Fibroblast of mammary gland (primary cell): ENCODE results near the gene LAMA5.

ENCODE experiments used
- DNase-seq: peaks from one replicate; pipeline ENCODE4 v3.0.0-alpha.2; 2010; ENCODE audit warnings: low read depth
- H3K4me3 ChIP-seq: 2 replicates; pipeline ENCODE4 v1.5.1; 2011; ENCODE audit warnings: low read depth, mild to moderate bottlenecking, low read length, moderate library complexity; ENCODE audit not compliant: control insufficient read depth
- TF ChIP-seq, protein P1 (sequence below): conservative IDR thresholded peaks from 2 replicates; pipeline ENCODE4 v1.5.1; 2011; ENCODE audit warnings: low read depth, low read length, inconsistent platforms; ENCODE audit not compliant: control insufficient read depth, insufficient read depth

The LAMA5 gene

DNA sequence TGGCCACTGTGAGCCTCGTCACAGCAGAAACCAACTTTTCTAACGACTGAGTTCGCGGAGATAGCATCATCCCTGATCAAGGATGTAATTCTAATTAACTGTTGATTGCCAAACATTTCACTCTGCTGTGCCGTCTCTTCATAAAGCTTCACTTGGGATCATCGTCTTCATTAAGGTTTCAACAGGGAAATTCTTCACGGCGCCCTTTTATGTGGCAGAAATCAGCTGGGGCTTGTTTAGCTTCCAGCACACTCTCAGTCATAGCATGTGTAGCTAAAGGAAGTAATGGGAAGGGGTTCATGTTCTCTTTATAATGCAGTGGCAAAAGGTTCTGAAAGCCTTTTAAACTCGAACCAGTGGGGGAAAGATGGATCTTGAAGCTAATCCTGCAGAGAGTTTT, 73.2 kb downstream of the LAMA5 start:
- DNase-seq = no peak
- TF ChIP-seq, protein P1, sequence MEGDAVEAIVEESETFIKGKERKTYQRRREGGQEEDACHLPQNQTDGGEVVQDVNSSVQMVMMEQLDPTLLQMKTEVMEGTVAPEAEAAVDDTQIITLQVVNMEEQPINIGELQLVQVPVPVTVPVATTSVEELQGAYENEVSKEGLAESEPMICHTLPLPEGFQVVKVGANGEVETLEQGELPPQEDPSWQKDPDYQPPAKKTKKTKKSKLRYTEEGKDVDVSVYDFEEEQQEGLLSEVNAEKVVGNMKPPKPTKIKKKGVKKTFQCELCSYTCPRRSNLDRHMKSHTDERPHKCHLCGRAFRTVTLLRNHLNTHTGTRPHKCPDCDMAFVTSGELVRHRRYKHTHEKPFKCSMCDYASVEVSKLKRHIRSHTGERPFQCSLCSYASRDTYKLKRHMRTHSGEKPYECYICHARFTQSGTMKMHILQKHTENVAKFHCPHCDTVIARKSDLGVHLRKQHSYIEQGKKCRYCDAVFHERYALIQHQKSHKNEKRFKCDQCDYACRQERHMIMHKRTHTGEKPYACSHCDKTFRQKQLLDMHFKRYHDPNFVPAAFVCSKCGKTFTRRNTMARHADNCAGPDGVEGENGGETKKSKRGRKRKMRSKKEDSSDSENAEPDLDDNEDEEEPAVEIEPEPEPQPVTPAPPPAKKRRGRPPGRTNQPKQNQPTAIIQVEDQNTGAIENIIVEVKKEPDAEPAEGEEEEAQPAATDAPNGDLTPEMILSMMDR = no peak
- no peak overlapping the region for H3K4me3 ChIP-seq

DNA sequence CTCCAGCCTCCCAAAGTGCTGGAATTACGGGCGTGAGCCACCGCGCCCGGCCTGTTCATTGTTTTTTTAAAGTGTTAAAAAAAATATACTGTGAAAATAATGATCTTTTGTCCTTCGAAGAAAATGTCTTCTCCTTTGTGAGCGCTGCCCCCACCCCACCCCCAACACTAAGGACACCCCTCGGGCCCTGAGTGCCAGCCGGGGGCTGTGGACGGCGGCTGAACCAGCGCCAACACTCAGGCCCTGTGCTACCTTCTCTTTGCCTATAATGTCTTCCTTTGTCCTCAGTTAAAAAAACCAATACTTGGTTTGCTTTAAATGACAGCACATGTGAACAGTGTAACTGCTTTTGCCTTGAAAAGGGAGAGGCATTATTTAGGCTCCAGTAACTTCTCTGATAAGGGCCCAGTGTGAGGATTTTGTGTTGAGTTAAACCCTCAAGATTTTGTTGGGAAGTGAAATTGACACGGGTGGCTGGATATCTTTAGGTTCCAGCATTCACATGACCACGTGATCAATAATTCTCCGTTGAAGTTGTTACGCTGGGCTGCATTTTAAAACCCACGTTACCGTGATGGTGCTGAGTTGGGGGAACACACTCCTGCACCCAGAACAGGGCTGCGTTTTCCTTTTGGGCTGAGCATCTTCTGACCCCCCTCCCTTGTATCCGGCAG, 73.9 kb downstream of the LAMA5 start:
- TF ChIP-seq, protein P1 = no peak
- DNase-seq = no peak
- no peak overlapping the region for H3K4me3 ChIP-seq

DNA sequence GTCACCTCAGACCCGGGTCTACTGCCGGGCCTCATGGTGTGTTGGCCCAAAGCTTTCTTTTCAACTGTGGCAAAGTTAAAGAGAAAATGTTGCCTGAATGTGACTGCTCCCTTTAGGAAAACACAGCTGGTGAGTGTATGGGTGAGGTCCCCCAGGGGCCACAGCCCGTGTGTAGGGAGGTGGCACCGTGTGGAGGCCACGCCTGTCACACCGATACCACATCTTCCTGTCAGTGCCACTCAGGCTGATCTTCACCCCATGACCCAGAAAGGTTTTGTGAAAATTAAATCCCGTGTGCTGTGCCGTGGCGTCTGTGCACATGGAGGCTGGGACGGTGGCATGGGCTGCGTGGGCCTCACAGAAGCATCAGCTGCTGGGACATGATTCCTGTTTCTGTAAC, 75.0 kb downstream of the LAMA5 start:
- DNase-seq = no peak
- H3K4me3 ChIP-seq = no peak overlapping the region
- TF ChIP-seq, protein P1 = no peak

GRCh38 chr20:62291251-62292066, 75.7 kb downstream of the LAMA5 start:
- no peak for DNase-seq
- no peak overlapping the region for H3K4me3 ChIP-seq
- TF ChIP-seq, protein P1 = no peak

DNA sequence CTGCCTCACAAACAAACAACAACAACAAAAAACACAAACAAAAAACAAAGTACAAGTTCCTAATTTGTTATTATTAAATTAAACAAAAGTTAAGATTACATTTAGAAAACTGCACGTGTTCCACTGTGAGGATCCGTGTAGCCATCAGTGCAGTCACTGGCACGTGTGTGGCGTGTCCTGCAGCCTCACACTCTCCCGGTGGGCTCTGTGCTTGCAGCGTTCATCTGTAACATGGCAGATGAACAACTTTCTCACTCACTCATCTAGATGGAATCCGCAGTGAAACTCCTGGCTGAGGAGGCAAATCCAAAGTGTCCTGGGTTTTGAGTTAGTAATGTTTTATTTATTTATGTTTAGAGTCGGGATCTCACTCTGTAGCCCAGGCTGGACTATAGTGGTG, 77.2 kb downstream of the LAMA5 start:
- no peak for DNase-seq
- TF ChIP-seq, protein P1 = no peak
- no peak overlapping the region for H3K4me3 ChIP-seq

DNA sequence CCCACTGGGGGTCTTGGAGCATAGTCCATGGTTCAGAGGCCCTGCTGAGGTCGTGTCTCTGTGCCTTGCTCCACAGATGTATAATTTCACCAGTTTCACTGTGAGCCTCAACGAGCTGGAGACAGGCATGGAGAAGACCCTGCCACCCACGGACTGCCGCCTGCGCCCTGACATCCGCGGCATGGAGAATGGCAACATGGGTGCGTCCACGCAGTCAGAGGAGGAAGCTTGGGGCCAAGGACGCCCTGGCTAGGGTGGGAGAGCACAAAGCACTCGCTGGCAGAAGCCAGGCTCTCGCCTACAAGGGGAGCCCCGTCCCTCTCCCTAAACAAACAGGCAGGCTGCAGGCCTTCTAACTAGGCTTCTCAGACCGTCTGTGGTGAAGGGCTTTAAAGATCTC, 78.0 kb downstream of the LAMA5 start:
- TF ChIP-seq, protein P1 = no peak
- no peak overlapping the region for H3K4me3 ChIP-seq
- no peak for DNase-seq
